Measurements from ENCODE around the gene C10orf53.
"Not testable (repeated sequence)": the region's sequence is repeated elsewhere in the genome, so short reads cannot be mapped to it uniquely, and the experiment has no call there.

Gene C10orf53

DNA sequence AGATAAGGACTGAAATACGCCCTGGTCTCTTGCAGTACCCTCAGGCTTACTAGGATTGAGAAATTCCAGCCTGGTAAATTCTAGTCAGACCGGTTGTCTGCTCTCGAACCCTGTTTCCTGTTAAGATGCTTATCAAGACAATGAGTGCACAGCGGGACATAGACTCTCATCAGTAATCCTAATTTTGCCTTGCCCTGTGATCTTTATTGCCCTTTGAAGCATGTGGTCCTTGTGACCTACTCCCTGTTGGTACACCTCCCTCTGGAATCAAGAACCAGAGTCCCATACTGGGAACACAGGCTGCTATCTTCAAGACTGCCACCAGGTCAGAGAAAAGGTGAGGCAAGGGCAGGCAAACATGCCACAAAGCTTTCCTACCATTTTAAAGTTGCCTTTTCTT is 7.2 kb downstream of the C10orf53 start:
- DNase-seq (ENCODE audit: low read depth in 2 of 2, low spot score in 1 of 2): no peak

DNA sequence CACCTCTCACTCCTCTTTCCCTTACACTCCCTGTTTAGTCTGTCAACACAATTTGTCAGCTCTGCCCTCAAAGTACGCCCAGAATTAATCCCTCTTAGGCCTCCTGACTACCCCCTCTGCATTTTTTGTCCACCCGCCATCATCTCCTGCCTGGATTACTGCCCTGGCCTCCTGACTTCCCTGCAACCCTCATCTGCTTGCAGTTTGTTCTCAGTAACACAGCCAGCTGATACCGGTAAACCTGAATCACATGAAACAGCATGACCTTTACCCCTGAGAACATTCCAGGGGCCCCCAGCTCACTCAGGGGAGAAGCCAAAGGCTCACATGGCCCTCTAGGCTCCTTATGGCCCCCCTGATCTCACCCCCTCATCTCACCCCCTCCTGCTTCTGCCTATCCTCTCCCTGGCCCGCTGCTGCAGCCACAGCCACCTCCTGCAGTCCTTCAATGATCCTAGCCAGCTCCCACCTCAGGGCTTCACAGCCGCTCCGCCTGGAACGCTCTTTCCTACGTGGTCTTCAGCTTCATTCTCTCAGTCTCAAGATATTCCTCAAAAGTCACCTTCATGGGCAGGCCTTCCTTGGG is 8.9 kb downstream of the C10orf53 start:
- DNase-seq (ENCODE audit: low read depth in 2 of 2, low spot score in 1 of 2): no peak

DNA sequence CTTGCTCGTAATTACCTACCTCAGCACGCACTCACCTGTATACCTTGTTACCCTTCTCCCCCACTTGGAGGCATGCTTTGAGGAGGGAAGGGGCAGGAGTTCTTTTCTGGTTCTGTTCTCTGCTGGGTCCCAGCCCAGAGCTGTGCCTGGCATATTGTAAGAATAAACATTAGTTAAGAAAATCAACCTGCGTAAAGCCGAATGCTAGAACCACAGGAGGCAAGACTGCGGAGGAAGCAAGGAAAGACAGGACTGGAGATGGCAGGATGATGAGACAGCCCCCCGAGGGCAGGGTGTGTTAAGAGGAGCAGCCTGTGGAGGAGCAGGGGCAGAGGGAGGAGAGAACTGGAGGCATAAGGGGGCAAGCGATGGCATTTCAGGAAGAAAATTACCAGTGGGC is 9.5 kb downstream of the C10orf53 start:
- no peak for DNase-seq (ENCODE audit: low read depth in 2 of 2, low spot score in 1 of 2)

DNA sequence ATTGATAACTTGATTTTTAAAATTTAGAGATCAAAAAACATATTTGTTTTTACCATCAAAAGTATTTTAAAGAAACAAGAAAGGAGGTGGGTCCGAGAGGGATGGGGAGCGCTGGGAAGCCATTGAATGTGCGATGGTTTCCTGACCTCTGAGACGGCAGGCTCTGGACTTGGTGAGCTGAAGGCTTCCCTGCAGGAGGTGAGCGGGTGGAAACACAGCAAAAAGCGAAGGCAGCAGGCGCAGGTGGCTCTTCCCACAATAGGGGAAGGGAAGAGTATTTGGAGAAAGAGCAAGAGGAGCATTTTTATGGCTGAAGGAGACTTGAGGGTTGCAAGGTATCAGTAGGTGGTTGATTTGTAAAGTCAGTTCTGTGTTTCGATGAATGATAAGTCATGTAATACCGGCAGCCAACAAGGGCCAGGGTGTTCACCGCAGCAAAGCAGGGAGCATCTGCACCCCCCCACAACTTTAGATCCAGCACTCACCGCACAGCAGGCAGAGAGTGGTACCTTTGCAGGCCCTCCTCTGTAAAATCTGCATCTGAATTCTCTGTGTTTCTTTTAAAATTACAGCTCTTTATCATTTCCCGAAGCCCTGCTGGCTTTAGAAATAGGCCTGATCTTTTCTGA is 10.5 kb downstream of the C10orf53 start:
- DNase-seq (ENCODE audit: low read depth in 2 of 2, low spot score in 1 of 2): no peak

DNA sequence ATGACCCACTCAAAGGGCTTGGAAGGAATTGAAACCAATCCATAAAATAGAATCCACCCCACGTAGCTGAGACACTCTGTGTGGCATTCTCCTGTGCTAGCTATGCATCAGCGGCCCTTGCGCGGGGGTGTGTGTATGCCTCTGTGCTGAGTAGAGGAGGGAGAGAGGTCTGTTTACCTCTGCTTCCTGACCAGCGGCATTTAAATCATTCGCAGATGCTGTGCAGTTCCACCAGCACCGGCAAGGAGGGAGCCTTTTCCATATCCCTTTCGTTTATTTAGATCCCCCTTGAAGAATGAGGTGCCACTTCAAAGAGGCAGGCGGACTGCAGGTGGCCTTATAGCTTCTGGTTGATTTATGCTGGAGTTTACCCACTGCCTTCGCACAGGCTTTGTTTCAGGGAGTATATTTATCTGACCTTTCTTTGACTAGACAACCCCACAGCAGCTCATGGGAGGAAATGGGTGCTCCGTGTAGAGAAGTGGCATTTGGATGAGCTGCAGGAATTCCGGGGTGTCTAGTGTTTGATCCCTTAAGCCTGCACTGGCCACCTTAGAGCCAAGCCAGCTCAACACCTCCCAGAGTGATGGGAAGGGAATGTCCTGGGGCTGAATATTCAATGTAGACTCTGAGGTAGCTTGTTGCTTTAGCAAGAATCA is 11.4 kb downstream of the C10orf53 start:
- DNase-seq (ENCODE audit: low read depth in 2 of 2, low spot score in 1 of 2): no peak

DNA sequence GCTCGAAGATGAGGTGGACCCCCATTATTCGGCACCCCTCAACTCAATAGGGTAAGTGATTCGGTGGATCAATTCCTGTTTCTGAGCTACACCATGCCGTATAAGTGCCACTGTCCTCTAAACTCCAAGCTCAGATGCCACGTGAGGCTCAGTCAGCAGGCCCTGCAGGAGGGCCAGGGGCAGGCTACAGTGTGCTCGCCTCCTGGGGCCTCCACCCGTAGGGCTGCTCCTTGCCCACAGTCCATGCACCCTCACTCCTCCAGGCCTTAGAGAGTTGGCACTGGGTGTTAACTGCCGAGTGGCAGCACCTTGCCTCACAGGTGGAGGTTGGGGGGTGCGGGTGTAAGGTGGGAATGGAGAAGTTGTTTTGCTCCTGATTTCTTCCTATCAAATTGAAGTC is 12.1 kb downstream of the C10orf53 start:
- DNase-seq (ENCODE audit: low read depth in 2 of 2, low spot score in 1 of 2): no peak

DNA sequence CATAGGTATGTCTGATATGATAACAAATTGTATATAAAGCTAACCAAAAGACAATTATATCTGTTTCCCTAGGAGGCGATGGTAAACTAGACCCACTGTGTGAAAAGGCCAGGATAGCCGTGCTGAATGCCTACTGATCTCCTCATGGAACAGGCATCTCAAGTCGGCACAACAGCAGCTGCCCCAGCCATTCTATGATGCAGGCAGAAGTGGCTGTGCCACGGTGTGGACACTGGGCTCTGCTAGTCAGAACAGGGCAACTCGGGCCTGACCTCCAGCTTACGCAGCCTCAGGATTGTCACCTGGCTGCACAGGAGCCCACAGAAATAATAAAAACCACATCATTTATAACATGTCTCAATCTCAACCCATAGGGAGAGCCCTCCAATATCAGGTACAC is 15.0 kb downstream of the C10orf53 start:
- DNase-seq (ENCODE audit: low read depth in 2 of 2, low spot score in 1 of 2): no peak

DNA sequence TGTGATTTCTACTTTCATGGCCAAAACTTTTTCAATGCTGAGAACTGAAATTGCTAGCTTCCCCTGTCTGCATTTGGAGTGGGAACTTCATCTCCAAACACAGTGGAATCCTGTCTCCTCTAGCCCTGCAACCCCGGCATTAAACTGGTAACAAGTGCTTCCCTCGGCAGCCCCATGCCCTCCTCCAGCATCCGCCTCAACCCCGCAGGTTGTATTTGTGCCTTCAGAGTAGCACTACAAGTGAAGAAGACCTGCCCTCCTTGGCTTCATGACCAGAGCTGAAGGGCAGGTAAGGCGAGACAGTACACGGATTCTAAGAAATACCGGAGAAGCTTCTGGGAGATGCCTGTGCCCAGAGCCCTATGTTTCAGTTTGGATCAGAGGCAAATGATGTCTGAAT is 16.9 kb downstream of the C10orf53 start:
- DNase-seq (ENCODE audit: low read depth in 2 of 2, low spot score in 1 of 2): no peak

DNA sequence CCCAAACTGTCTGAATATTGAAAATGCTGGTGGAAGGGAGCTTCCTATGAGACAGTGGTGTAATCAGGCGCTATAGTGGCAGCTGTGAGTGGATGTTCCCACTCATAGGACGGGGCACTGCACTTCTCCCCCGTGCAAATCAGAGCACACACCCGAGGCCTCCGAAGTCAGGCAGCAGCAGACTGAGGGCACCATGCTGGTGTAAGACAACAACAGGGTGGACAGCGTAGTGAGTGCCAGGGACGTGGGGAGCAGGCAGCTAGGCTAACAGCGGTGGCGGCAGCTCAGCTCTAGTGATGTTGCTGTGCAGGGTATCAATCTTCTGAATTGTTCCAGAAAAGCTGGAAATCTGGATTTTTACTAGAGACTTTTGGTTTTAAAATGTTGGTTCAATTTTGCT is 19.2 kb downstream of the C10orf53 start:
- no peak for DNase-seq (ENCODE audit: low read depth in 2 of 2, low spot score in 1 of 2)

DNA sequence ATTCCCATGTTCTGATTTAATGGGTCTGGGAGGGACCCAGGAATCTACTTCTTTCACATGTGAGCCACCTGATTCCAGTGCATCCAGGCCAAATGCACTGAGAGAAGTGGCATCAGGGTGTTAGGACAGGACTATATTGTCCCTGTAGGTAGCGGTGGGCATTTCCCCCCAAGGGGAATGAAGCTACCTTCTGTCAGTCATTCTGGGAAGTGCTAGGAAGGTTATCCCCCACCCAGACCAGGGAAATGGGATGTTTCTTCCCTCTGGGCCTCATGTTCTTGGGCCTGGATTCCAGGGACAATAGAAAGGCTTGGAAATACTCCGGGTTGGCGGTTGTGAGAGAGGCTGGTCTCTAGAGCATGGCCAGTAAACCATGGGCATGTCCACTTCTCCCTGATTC is 20.8 kb downstream of the C10orf53 start:
- DNase-seq (ENCODE audit: low read depth in 2 of 2, low spot score in 1 of 2): no peak

DNA sequence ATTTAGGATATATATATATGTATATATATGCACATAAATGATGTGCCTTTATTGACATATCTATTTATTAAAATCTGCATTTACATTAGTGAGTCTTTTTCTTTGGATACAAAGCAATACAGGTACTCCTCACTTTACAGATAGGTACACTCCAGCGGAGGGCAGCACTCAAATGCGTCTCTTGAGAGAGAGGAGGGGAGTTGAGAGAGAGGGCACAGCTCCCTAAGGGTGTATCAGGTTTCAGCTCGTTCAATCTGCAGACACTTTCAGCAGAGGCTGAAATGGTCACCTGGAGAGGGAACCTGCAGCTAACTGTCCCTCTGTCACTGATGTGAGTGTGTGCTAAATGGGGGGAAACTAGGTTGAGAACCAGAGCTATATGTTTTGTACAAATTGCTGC is 21.5 kb downstream of the C10orf53 start:
- no peak for DNase-seq (ENCODE audit: low read depth in 2 of 2, low spot score in 1 of 2)

DNA sequence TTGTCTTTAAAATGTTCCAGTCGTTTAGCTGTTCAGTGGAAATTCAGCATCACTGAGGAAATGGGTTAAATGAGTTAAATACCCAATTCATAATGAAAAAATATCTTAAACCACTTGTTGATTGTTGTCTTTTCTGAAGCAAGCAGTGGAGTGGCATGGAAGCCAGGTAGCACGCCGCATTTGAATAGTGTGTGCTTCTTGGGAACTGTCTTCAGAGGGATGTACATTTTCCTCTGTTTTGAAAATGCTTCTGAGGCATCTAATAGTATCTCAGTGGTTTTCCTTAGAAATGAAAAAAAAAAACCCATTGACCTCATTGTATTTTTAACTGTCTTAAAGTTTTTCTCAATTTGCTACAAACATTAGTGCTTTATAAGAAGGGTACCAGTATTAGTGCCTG is 28.1 kb downstream of the C10orf53 start:
- no peak for DNase-seq (ENCODE audit: low read depth in 2 of 2, low spot score in 1 of 2)

DNA sequence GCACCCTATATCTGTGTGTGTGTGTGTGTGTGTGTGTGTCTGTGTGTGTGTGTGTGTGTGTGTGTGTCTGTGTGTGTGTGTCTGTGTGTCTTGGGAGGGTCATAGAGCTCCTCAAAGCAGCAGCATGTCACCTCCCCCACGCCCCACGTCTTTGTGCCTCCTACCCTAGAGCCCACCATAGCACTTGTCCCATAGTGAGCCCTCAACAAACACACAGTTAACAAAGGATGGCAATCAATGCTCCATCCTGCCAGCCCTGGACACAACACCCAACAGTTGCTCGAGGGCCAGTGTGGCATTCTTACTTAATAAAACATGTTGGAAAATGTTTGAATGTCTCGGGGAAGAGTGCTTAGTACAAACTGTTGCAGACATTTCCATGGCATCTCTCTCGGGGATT is 30.5 kb downstream of the C10orf53 start:
- no peak for DNase-seq (ENCODE audit: low read depth in 2 of 2, low spot score in 1 of 2)

DNA sequence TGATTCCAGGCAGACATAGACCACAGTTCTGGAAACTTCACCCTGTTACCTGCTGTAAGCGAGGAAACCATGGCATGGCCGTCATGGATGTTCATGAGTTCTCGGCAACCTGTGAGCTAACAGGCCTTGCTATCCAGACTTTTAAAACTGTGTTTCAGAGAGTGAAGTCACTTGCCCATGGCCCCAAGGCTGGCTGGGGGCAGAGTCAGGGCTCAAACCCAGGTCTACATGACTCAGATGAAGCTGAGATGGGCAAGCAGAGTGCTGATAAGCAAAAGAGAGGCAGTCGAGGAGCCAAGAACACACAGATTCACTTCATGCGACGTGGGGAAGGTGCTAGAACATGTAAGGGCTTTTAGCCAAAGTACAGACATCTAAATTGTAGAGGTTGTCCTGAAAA is 31.5 kb downstream of the C10orf53 start:
- no peak for DNase-seq (ENCODE audit: low read depth in 2 of 2, low spot score in 1 of 2)

DNA sequence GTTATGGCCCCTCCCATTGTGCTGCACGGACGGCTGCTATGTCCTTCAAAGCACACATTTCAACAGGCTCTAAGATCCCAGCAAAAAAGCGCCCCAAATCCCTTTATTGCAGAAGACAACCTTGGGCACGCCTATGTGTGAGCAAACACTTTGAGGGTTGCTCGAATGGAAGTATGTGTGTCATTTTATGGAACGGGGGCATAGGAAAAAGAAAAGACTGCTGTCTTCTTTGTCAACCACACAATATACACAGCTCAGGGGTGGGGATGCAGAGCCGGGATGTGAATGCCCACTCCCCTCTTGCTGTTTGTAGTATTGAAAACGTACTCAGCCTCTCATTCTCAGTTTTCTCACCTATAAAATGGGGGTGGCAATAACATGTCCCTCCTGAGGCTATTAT is 32.0 kb downstream of the C10orf53 start:
- no peak for DNase-seq (ENCODE audit: low read depth in 2 of 2, low spot score in 1 of 2)

DNA sequence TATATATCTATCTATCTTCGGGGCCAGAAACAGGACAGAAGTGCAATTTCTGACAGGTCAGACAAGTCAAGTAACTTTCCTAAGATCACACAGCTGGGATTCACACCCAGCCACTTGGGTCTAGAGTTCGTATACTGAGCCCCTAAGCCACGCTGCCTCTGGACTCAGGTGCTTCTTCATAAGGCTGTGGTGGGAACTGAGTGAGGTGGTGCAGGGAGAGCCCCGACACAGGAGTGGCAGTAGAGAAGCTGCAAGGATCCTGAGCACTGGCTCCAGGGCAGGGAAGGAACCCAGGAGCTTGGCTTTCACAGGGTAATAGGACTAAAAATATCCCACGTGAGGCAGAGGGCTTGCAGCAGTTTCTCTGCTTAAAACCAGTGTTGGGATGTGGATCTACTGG is 33.8 kb downstream of the C10orf53 start:
- no peak for DNase-seq (ENCODE audit: low read depth in 2 of 2, low spot score in 1 of 2)

DNA sequence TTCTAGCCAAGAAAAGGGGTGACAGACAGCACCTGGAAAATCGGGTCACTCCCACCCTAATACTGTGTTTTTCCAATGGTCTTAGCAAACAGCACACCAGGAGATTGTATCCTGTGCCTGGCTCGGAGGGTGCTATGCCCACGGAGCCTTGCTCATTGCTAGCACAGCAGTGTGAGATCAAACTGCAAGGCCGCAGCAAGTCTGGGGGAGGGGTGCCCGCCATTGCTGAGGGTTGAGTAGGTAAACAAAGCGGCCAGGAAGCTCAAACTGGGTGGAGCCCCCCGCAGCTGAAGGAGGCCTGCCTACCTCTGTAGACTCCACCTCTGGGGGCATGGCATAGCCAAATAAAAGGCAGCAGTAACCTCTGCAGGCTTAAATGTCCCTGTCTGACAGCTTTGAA is 35.7 kb downstream of the C10orf53 start:
- DNase-seq (ENCODE audit: low read depth in 2 of 2, low spot score in 1 of 2): not testable (repeated sequence)

DNA sequence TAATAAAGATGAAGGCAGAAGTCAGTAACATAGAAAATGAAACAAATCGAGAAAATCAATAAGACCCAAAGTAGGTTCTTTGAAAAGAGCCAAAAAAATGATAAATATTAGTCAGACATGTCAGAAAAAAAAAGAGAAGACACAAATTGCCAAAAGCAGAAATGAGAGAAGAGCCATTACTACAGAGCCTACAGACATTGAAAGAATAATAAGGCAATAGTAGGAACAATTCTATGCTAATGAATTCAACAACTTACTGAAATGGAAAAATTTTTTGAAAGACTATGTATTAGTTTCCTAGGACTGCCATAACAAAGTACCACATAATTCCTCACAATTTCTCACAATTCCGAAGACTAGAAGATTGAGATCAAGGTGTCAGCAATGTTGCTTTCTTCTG is 47.1 kb downstream of the C10orf53 start:
- no peak for DNase-seq (ENCODE audit: low read depth in 2 of 2, low spot score in 1 of 2)

DNA sequence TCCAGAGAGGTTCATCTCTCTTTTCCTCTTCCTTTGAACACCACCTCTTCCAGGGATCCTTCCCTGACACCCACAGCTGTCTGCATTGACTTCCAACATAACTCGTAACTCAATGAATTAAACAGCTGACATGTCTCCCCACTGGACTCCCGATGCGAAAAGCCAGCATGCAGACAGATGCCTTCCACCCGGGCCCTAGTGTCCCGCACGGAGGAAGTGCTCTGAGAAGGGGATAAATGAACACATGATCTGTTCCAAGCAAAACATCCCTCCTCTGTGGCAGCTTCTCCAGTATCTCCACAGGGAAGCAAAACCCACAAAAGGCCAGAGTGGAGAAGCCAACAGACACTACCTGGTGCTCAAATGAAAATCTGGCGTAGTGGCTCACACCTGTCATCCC is 54.4 kb downstream of the C10orf53 start:
- DNase-seq (ENCODE audit: low read depth in 2 of 2, low spot score in 1 of 2): no peak

DNA sequence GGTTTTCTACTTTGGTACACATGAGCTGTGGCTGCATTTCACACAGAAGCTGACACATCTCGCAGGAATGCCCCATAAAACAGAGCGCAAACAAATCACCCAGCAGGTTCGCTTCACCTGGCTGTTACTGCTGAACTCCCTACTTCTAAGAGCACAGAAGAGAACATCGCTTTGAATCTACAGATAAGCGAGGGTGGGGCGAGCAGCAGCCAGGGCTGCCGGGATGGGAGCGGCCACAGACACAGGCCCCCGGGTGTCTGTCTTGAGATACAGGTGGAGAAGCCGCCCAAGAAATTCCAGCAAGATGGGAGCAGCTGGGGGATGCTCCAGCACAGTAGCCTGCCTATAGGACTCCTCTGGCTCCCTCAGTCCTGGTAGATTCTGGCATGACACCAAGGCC is 55.2 kb downstream of the C10orf53 start:
- no peak for DNase-seq (ENCODE audit: low read depth in 2 of 2, low spot score in 1 of 2)

DNA sequence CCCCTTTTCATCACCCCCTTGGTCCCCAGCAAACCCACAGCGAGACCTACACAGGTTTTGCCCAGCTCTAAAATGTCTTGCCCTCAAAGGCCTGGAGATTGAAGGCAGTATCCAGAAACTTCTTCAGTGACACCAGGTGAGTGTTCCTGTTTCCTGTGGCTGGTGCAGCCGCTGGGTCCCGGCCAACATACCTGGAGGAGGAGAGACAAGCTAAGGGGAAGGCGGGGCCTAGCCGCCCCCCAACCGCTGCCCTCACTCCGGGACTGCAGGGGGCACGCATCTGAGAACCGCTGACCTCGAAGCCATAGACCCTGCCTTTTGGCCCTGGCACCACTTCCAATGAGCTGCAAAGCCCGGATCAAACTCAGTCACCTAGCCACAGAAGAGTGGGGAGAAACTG is 55.7 kb downstream of the C10orf53 start:
- DNase-seq (ENCODE audit: low read depth in 2 of 2, low spot score in 1 of 2): no peak

DNA sequence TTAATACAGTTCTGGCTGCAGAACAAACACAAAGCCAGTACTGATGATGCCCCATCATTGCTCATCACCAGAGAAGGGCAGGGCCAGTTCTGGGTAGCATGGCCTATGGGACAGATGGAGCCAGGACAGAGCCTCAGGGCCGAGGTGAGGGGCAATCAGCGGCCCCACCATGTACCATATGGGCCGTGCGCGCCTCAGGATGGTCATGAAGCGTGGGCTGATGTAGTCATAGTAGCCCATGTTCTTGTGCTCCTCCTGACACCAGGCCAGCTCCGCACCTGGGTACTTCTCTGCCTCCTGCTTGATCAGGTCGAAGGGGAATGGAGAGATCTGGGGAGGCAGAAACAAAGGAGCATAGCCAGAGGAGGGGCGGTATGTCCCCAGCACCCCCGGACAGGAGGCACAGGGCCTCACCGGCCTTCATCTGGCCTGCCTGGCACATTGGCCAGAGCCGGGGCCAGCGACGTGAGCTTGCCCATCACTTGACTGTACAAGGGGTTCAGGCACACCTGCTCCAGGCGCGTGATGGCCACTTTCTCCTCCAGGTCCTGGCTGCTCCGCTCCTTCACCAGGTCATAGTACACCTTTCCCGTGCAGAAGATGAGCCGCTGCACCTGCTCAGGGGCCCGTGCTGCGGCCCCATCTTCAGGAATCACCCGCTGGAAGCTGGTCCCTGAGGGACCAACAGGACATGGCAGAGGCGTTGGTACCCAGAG is 56.6 kb downstream of the C10orf53 start:
- DNase-seq (ENCODE audit: low read depth in 2 of 2, low spot score in 1 of 2): no peak
